GM13976 (cell line): Measurements from ENCODE around the gene HK2.
"Not testable (repeated sequence)": the region's sequence is repeated elsewhere in the genome, so short reads cannot be mapped to it uniquely, and the experiment has no call there.

Source experiments
- DNase-seq: peaks from one replicate; pipeline ENCODE4 v3.0.0; 2012; ENCODE audit warnings: low spot score
- in situ Hi-C: fragments of 300-500 bp; cut with MboI; formaldehyde crosslinking; loops from one replicate; pipeline ENCODE4 v1.12.0; 2022; ENCODE audit warnings: low sequenced_read_pairs, mixed read lengths, inconsistent platforms; ENCODE audit not compliant: unreplicated experiment
- TF ChIP-seq, protein P1 (sequence below): IDR thresholded peaks from 2 replicates; pipeline ENCODE4 v1.5.1; 2012; ENCODE audit warnings: borderline replicate concordance, mild to moderate bottlenecking; ENCODE audit not compliant: insufficient read depth; ENCODE audit errors: extremely low read depth, missing control alignments, control extremely low read depth

Gene HK2

GRCh38 chr2:74887960-74888700 lies 54.2 kb downstream of the HK2 start:
- TF ChIP-seq, protein P1, sequence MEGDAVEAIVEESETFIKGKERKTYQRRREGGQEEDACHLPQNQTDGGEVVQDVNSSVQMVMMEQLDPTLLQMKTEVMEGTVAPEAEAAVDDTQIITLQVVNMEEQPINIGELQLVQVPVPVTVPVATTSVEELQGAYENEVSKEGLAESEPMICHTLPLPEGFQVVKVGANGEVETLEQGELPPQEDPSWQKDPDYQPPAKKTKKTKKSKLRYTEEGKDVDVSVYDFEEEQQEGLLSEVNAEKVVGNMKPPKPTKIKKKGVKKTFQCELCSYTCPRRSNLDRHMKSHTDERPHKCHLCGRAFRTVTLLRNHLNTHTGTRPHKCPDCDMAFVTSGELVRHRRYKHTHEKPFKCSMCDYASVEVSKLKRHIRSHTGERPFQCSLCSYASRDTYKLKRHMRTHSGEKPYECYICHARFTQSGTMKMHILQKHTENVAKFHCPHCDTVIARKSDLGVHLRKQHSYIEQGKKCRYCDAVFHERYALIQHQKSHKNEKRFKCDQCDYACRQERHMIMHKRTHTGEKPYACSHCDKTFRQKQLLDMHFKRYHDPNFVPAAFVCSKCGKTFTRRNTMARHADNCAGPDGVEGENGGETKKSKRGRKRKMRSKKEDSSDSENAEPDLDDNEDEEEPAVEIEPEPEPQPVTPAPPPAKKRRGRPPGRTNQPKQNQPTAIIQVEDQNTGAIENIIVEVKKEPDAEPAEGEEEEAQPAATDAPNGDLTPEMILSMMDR, result no peak
- no peak for DNase-seq
- in situ Hi-C loops, result no loop called here

- no peak for DNase-seq
- TF ChIP-seq, protein P1, result no peak
- in situ Hi-C loops, result no loop called here
Observed at GRCh38 chr2:74889159-74889558, 55.2 kb downstream of the HK2 start.

- no peak for DNase-seq
- in situ Hi-C loops, result no loop called here
- TF ChIP-seq, protein P1, result no peak
Observed at GRCh38 chr2:74890711-74891110, 56.8 kb downstream of the HK2 start.

GRCh38 chr2:74891136-74891764 lies 57.3 kb downstream of the HK2 start:
- no peak for DNase-seq
- in situ Hi-C loops, result no loop called here
- TF ChIP-seq, protein P1, result no peak

DNA sequence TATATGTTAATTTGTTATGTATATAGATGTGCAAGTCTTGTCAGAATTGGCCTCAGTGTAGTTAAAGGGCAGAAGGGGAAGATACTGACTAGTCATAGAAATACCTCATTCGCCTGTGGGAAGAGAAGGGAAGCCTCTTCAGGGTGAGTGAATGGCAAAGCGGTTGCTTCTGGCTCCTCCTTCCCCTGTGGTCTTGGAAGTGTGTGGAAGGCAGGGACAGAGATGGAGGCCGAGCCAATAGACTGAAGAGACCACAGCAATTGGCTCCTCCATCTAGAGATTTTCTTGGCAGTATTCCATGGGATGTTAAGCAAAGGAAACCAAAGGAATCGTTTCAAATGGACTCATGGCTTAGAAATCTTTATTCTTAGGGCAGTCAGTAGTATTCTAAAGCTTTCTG lies 57.9 kb downstream of the HK2 start:
- DNase-seq, in situ Hi-C loops: not testable (repeated sequence)

DNA sequence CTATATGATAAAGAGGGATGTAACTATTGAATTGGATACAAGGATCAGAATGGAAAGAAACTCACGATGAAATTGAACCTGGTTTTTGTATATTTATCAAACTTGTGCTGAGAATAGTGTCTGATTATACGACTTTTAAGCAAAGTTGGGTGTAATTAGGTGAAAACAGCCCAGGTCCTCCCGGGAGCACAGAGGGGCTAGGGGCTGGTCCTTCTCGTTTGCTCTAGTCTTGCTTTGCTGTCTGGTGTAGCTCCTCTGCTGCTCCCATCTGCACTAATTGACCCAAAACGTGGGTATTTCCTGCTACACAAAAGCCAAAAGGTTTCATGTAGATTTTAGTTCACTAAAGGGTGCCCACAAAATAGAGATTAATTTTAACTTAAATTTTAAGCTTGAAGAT lies 58.7 kb downstream of the HK2 start:
- no peak for DNase-seq
- in situ Hi-C loops, result no loop called here
- TF ChIP-seq, protein P1, result no peak

DNA sequence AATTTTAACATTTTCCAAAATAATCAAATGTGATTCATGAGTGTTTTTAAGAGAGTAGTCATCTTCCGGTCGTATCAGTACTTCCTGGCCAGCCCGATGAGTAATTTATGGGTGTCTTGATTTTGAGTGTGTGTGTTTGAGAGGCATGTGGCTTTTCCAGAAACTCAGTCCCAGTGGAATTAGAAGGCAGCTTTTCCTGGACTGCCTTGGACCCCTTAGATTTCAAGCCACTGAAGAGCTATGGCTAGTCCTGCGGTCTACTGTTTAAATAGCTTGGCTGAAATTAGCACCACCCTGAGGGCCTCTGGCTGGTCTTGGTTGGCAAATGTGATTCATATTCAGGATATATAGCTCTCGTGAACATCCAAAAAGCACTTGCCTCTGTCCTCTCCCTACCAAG lies 59.4 kb downstream of the HK2 start:
- no peak for DNase-seq
- in situ Hi-C loops, result no loop called here
- TF ChIP-seq, protein P1, result no peak
